SK-N-SH (cell line): ENCODE data around the gene CPLX1. TPM values are rescaled to one million over a fixed set of nuclear protein-coding genes. Genes with fewer than 3 reads are reported as not detected.

Experiments
- CTCF ChIA-PET: fragments of 300-600, 350-600 bp; formaldehyde crosslinking; extraction: SDS; loops from one replicate; lab custom pipeline; 2021; lab: Yijun Ruan, JAX
- POLR2A ChIA-PET: fragments of 350-600 bp; sonication (Branson Sonifier 250); formaldehyde crosslinking; extraction: SDS; loops from one replicate; lab custom pipeline; 2020; ENCODE audit warnings: antibody characterized with exemption, inconsistent platforms; lab: Yijun Ruan, JAX
- DNase-seq: peaks from one replicate; pipeline ENCODE4 v3.0.0; 2012
- H2AFZ ChIP-seq: fragments of 200-600 bp; sonication (generic); 2 replicates; pipeline ENCODE4 v1.8.1; 2016; ENCODE audit warnings: antibody characterized with exemption, mild to moderate bottlenecking, low read depth
- H3F3A ChIP-seq: fragments of 200-600 bp; sonication (generic); replicated peaks from 2 replicates; pipeline ENCODE3; 2016; ENCODE audit warnings: antibody characterized with exemption, mild to moderate bottlenecking; ENCODE audit not compliant: insufficient read depth
- H3K27ac ChIP-seq, 2 experiments: fragments of 200-500 bp in 1 of 2; fragments of 200-600 bp in 1 of 2; sonication (Bioruptor generic) in 1 of 2; sonication (generic), shearing (Covaris generic) in 1 of 2; 2 replicates each; pipeline versions ENCODE4 v1.5.1 to v1.6.1; 2014 to 2016; ENCODE audit warnings: low read depth in 2 of 2, inconsistent platforms in 1 of 2, low read length in 1 of 2, mild to moderate bottlenecking in 1 of 2, mixed read lengths in 1 of 2
- H3K27me3 ChIP-seq: fragments of 200-600 bp; sonication (generic), shearing (Covaris generic); 2 replicates; pipeline ENCODE4 v1.6.1; 2016; ENCODE audit warnings: mixed run types; ENCODE audit not compliant: insufficient read depth
- H3K36me3 ChIP-seq, 2 experiments: fragments of 200-500 bp in 1 of 2; fragments of 200-600 bp in 1 of 2; sonication (Bioruptor generic) in 1 of 2; sonication (generic) in 1 of 2; replicated peaks in 1 of 2; 2 replicates each; pipeline versions ENCODE3 to v1.5.1; 2014 to 2016; ENCODE audit warnings: low read length in 1 of 2, mild to moderate bottlenecking in 1 of 2; ENCODE audit not compliant: insufficient read depth in 2 of 2, control insufficient read depth in 1 of 2
- H3K4me1 ChIP-seq, 2 experiments: fragments of 200-500 bp in 1 of 2; fragments of 200-600 bp in 1 of 2; sonication (Bioruptor generic) in 1 of 2; sonication (generic), shearing (Covaris generic) in 1 of 2; 2 replicates each; pipeline versions ENCODE4 v1.5.1 to v1.6.1; 2014 to 2016; ENCODE audit warnings: low read depth in 1 of 2, low read length in 1 of 2, mixed run types in 1 of 2; ENCODE audit not compliant: insufficient read depth in 2 of 2, control insufficient read depth in 1 of 2
- H3K4me2 ChIP-seq: fragments of 200-600 bp; sonication (generic), shearing (Covaris generic); 2 replicates; pipeline ENCODE4 v1.6.1; 2017; ENCODE audit warnings: mixed run types
- H3K4me3 ChIP-seq, 2 experiments: fragments of 200-500 bp in 1 of 2; fragments of 200-600 bp in 1 of 2; sonication (Bioruptor generic) in 1 of 2; sonication (generic), shearing (Covaris generic) in 1 of 2; 2 replicates each; pipeline versions ENCODE4 v1.5.1 to v1.8.1; 2014 to 2016; ENCODE audit warnings: low read depth in 2 of 2, inconsistent platforms in 1 of 2, low read length in 1 of 2, mild to moderate bottlenecking in 1 of 2, mixed read lengths in 1 of 2, moderate library complexity in 1 of 2
- H3K79me2 ChIP-seq: fragments of 200-600 bp; sonication (generic); 2 replicates; pipeline ENCODE4 v1.8.1; 2017; ENCODE audit warnings: mild to moderate bottlenecking; ENCODE audit not compliant: insufficient read depth
- H3K9ac ChIP-seq: fragments of 200-600 bp; sonication (generic); 2 replicates; pipeline ENCODE4 v1.6.1; 2017; ENCODE audit warnings: mixed run types
- H3K9me2 ChIP-seq: fragments of 200-600 bp; sonication (generic); 2 replicates; pipeline ENCODE4 v1.6.1; 2017; ENCODE audit warnings: mixed run types
- H3K9me3 ChIP-seq: fragments of 200-600 bp; sonication (generic); 2 replicates; pipeline ENCODE4 v1.6.1; 2017; ENCODE audit warnings: mixed run types, mild to moderate bottlenecking, moderate library complexity
- H4K20me1 ChIP-seq: fragments of 200-600 bp; sonication (generic); 2 replicates; pipeline ENCODE4 v1.6.1; 2017; ENCODE audit warnings: mild to moderate bottlenecking, mixed run types; ENCODE audit not compliant: insufficient read depth
- CTCF ChIP-seq: fragments of 200-600 bp; sonication (generic); IDR thresholded peaks from 2 replicates; pipeline ENCODE4 v1.6.1; 2017; ENCODE audit warnings: antibody characterized with exemption, mild to moderate bottlenecking, moderate library complexity
- FOXJ3 ChIP-seq: sonication (generic); formaldehyde crosslinking; IDR thresholded peaks from 2 replicates; pipeline ENCODE4 v1.5.1; 2020; ENCODE audit warnings: mild to moderate bottlenecking, missing genetic modification reagents
- GABPA ChIP-seq: IDR thresholded peaks from 2 replicates; pipeline ENCODE4 v1.4.0; 2012; ENCODE audit warnings: low read depth, mild to moderate bottlenecking
- GATA2 ChIP-seq: sonication (generic); formaldehyde crosslinking; IDR thresholded peaks from 2 replicates; pipeline ENCODE4 v1.5.0; 2020; ENCODE audit warnings: mild to moderate bottlenecking, missing genetic modification reagents
- JUND ChIP-seq: IDR thresholded peaks from 2 replicates; pipeline ENCODE4 v1.4.0; 2012
- MEF2A ChIP-seq: IDR thresholded peaks from 2 replicates; pipeline ENCODE4 v1.4.0; 2012; ENCODE audit warnings: low read depth, borderline replicate concordance
- NFIC ChIP-seq: IDR thresholded peaks from 2 replicates; pipeline ENCODE4 v1.4.0; 2012; ENCODE audit warnings: borderline replicate concordance
- RAD21 ChIP-seq: IDR thresholded peaks from 2 replicates; pipeline ENCODE4 v1.6.1; 2012; ENCODE audit warnings: mild to moderate bottlenecking, low read length
- RCOR1 ChIP-seq: fragments of 150-350 bp; IDR thresholded peaks from 2 replicates; pipeline ENCODE4 v1.6.1; 2017; ENCODE audit warnings: antibody characterized with exemption, low read length
- TAF1 ChIP-seq: IDR thresholded peaks from 2 replicates; pipeline ENCODE4 v1.6.1; 2012; ENCODE audit warnings: low read depth, mild to moderate bottlenecking, low read length, moderate library complexity, borderline replicate concordance
- TCF12 ChIP-seq: IDR thresholded peaks from 2 replicates; pipeline ENCODE4 v1.4.0; 2012
- TEAD4 ChIP-seq: IDR thresholded peaks from 2 replicates; pipeline ENCODE4 v1.4.0; 2012; ENCODE audit warnings: mild to moderate bottlenecking, borderline replicate concordance; ENCODE audit not compliant: insufficient read depth
- YY1 ChIP-seq: IDR thresholded peaks from 2 replicates; pipeline ENCODE4 v1.4.0; 2012; ENCODE audit warnings: low read depth, mild to moderate bottlenecking
- ZBTB33 ChIP-seq: IDR thresholded peaks from 2 replicates; pipeline ENCODE4 v1.4.0; 2012; ENCODE audit warnings: low read depth, borderline replicate concordance
- WGBS: methylation state at CpG from one replicate; pipeline ENCODE4 v1.1.6; 2017; ENCODE audit warnings: low lambda C conversion rate; 5-methylcytosine and 5-hydroxymethylcytosine counted together
- polyA plus RNA-seq, 3 experiments: library from polyadenylated mRNA; depleted of rRNA; stranded (reverse); fragments of >200 nt; gene quantifications; 2 replicates each; pipeline ENCODE4 v1.2.3, GENCODE V29; 2012

Gene CPLX1
- polyA plus RNA-seq, 1 of the 3 experiments (the other 2 are of a cell fraction), result 0.56 TPM

DNA sequence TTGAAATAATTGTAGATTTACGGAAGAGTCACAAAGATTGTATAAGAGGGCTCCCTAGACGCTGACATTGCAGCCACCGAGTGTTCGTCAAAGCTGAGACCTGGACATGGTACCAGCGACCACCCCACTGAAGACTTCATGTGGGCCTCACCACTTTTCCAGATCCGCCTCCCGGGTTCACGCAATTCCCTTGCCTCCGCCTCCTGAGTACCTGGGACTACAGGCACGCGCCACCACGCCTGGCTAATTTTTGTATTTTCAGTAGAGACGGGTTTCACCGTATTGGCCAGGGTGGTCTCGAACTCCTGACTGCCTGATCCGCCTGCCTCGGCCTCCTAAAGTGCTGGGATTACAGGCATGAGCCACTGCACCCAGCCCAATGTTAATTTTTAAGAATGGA, 29.7 kb downstream of the CPLX1 start (continued):
- TF ChIP-seq JUND (no peak), TAF1 (no peak), TCF12 (no peak), GABPA (no peak)

GRCh38 chr4:795726-796119, 30.2 kb downstream of the CPLX1 start:
- H3K27ac ChIP-seq, result no peak overlapping the region
- H3K4me1 ChIP-seq, result no peaks in the 10 kb centered on the region
- 91% methylated on average over 4 of the region's 20 CpGs for WGBS
- TF ChIP-seq YY1 (no peak), RAD21 (no peak), JUND (no peak), TEAD4 (no peak), RCOR1 (no peak), MEF2A (no peak), FOXJ3 (CRISPR knock-in tag) (no peak), CTCF (no peak), NFIC (no peak), ZBTB33 (no peak), GATA2 (CRISPR knock-in tag) (no peak)
- no peak overlapping the region for H3K4me2 ChIP-seq
- H3K9me3 ChIP-seq, result no peaks in the 10 kb centered on the region
- DNase-seq, result no peak
- ChIA-PET CTCF (interaction anchor here (1.1 kb wide), 1 partner anchor 136 kb away, joined by 3 read pairs; the partner anchor contains the start of genes GAK and TMEM175), POLR2A (no interaction called here)
- H3K9ac ChIP-seq, result no peak overlapping the region
- no peaks in the 10 kb centered on the region for H3K79me2 ChIP-seq
- 0 out of 2 replicates have a peak, but pooled peaks cover 5% of the 10 kb centered on the region for H3K27me3 ChIP-seq
- H3F3A ChIP-seq, result no peaks in the 10 kb centered on the region
- no peaks in the 10 kb centered on the region for H3K9me2 ChIP-seq
- H3K36me3 ChIP-seq, result no peaks in the 10 kb centered on the region
- H3K4me3 ChIP-seq, result no peak overlapping the region
- H2AFZ ChIP-seq, result no peak overlapping the region
- H4K20me1 ChIP-seq, result no peaks in the 10 kb centered on the region
